CD14-positive monocyte (primary cell): ENCODE data around the gene KDELR1. TPM values are rescaled to one million over a fixed set of nuclear protein-coding genes. Genes with fewer than 3 reads are reported as not detected.

Source experiments
- DNase-seq, 3 donors: peaks; one replicate each; pipeline ENCODE4 v3.0.0-alpha.2; 2011 to 2022
- H2AFZ ChIP-seq: 2 replicates; pipeline ENCODE4 v1.6.0; 2012; ENCODE audit warnings: mild to moderate bottlenecking, low read depth, low read length, inconsistent platforms; ENCODE audit not compliant: insufficient read depth, poor library complexity, severe bottlenecking
- H3K27ac ChIP-seq, 2 donors: 1 replicate in 1 of 2; 2 replicates in 1 of 2; pipeline ENCODE4 v1.5.1; 2012 to 2013; ENCODE audit warnings: low read length in 2 of 2, control low read depth in 1 of 2, inconsistent platforms in 1 of 2, low read depth in 1 of 2, mild to moderate bottlenecking in 1 of 2
- H3K27me3 ChIP-seq, 2 donors: one replicate each; pipeline versions ENCODE4 v1.6.0 to v1.6.1; 2011 to 2013; ENCODE audit warnings: low read length in 2 of 2; ENCODE audit not compliant: control insufficient read depth in 2 of 2, insufficient read depth in 2 of 2
- H3K36me3 ChIP-seq, 2 donors: replicated peaks in 1 of 2; 1 replicate in 1 of 2; 2 replicates in 1 of 2; pipeline versions ENCODE4 v1.5.1 to v1.6.1; 2012 to 2013; ENCODE audit warnings: low read length in 2 of 2, control low read depth in 1 of 2, inconsistent platforms in 1 of 2, mild to moderate bottlenecking in 1 of 2; ENCODE audit not compliant: insufficient read depth in 2 of 2, control insufficient read depth in 1 of 2
- H3K4me1 ChIP-seq, 2 donors: 1 replicate in 1 of 2; 2 replicates in 1 of 2; pipeline versions ENCODE4 v1.5.1 to v1.6.1; 2012 to 2013; ENCODE audit warnings: low read length in 2 of 2, control low read depth in 1 of 2, inconsistent platforms in 1 of 2, mild to moderate bottlenecking in 1 of 2, moderate library complexity in 1 of 2; ENCODE audit not compliant: insufficient read depth in 2 of 2, control insufficient read depth in 1 of 2
- H3K4me2 ChIP-seq: replicated peaks from 2 replicates; pipeline ENCODE3; 2012; ENCODE audit warnings: low read length, moderate library complexity, mild to moderate bottlenecking; ENCODE audit not compliant: poor library complexity, severe bottlenecking; ENCODE audit errors: extremely low read depth
- H3K4me3 ChIP-seq, 3 experiments: fragments of 200-600 bp in 1 of 3; sonication (generic) in 1 of 3; replicated peaks in 1 of 3; 1 replicate in 2 of 3; 2 replicates in 1 of 3; pipeline ENCODE4 v1.5.1; 2011 to 2013; ENCODE audit warnings: low read length in 3 of 3, mild to moderate bottlenecking in 3 of 3, control low read depth in 2 of 3, low read depth in 2 of 3, inconsistent platforms in 1 of 3, moderate library complexity in 1 of 3
- H3K79me2 ChIP-seq: 2 replicates; pipeline ENCODE4 v1.6.0; 2012; ENCODE audit warnings: mild to moderate bottlenecking, control low read depth, inconsistent platforms, low read length, moderate library complexity; ENCODE audit not compliant: insufficient read depth
- H3K9ac ChIP-seq: 2 replicates; pipeline ENCODE4 v1.6.0; 2017; ENCODE audit warnings: low read length, mild to moderate bottlenecking; ENCODE audit not compliant: insufficient read depth, poor library complexity, severe bottlenecking
- H3K9me3 ChIP-seq, 2 donors: replicated peaks in 1 of 2; 1 replicate in 1 of 2; 2 replicates in 1 of 2; pipeline versions ENCODE4 v1.5.1 to v1.6.1; 2012 to 2013; ENCODE audit warnings: low read length in 2 of 2, control low read depth in 1 of 2; ENCODE audit not compliant: control insufficient read depth in 1 of 2, insufficient read depth in 1 of 2
- H4K20me1 ChIP-seq: 2 replicates; pipeline ENCODE4 v1.6.0; 2012; ENCODE audit warnings: mild to moderate bottlenecking, low read length, control low read depth, moderate library complexity; ENCODE audit not compliant: insufficient read depth
- H3K27ac Mint-ChIP-seq, 7 donors: one replicate each; pipeline ENCODE4 v1.8.0; 2020; ENCODE audit warnings: mild to moderate bottlenecking in 7 of 7, mixed read lengths in 7 of 7, moderate library complexity in 6 of 7, inconsistent platforms in 2 of 7
- H3K27me3 Mint-ChIP-seq, 3 donors: one replicate each; pipeline ENCODE4 v1.8.0; 2021 to 2022; ENCODE audit warnings: low read depth in 3 of 3, mild to moderate bottlenecking in 3 of 3, mixed read lengths in 3 of 3, moderate library complexity in 3 of 3, inconsistent platforms in 1 of 3
- H3K36me3 Mint-ChIP-seq, 2 donors: one replicate each; pipeline ENCODE4 v1.8.0; 2020; ENCODE audit warnings: mixed read lengths in 2 of 2, inconsistent platforms in 1 of 2, mild to moderate bottlenecking in 1 of 2
- H3K4me1 Mint-ChIP-seq: one replicate; pipeline ENCODE4 v1.8.0; 2020; ENCODE audit warnings: mild to moderate bottlenecking, mixed read lengths
- H3K4me3 Mint-ChIP-seq, 2 donors: one replicate each; pipeline ENCODE4 v1.8.0; 2020; ENCODE audit warnings: mild to moderate bottlenecking in 2 of 2, mixed read lengths in 2 of 2, moderate library complexity in 1 of 2
- H3K9me3 Mint-ChIP-seq, 7 donors: one replicate each; pipeline ENCODE4 v1.8.0; 2020 to 2022; ENCODE audit warnings: mixed read lengths in 7 of 7, mild to moderate bottlenecking in 6 of 7, moderate library complexity in 6 of 7, inconsistent platforms in 2 of 7
- whole genome bisulfite sequencing: methylation state at CpG from one replicate; pipeline ENCODE4 v1.1.5; 2013; ENCODE audit warnings: missing lambda C conversion rate; ENCODE audit not compliant: insufficient coverage; 5-methylcytosine and 5-hydroxymethylcytosine counted together
- intact Hi-C, 2 donors: fragments of 100-400 bp; cut with micrococcal nuclease; formaldehyde crosslinking; loops; one replicate each; pipeline versions ENCODE4 v1.15.0 to v1.15.1; 2023
- polyA plus RNA-seq, 3 donors: library from polyadenylated mRNA; depleted of rRNA in 1 of 3; unstranded in 2 of 3; stranded (reverse) in 1 of 3; fragments of 300-500 nt in 2 of 3; fragments of >200 nt in 1 of 3; fragmentation: Illumina TruSeq in 2 of 3; gene quantifications; 1 replicate in 2 of 3; 2 replicates in 1 of 3; pipeline ENCODE4 v1.2.3, GENCODE V29; 2012 to 2021
- TF ChIP-seq, protein P1 (sequence below): fragments of 200-600 bp; IDR thresholded peaks from one replicate; pipeline ENCODE4 v1.8.0; 2022; ENCODE audit warnings: antibody characterized with exemption, mild to moderate bottlenecking

The KDELR1 gene
- polyA plus RNA-seq, 3 donors = 42.0 to 72.0 (median 51.3) TPM

DNA sequence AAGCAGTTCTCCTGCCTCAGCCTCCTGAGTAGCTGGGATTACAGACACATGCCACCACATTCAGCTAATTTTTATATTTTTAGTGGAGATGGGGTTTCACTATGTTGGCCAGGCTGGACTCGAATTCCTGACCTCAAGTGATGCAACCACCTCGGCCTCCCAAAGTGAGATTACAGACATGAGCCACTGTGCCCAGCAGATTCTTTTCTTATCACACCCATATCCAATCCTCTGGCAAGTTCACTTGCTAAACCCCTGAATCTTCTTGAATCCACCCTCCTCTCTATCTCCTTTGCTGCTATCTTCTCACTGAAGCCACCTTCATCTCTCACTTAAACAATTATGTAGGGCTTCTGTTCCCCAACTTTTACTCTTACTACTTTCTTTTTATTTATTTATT lies 45.2 kb downstream of the KDELR1 start:
- Histone ChIP-seq H3K4me3 (no peak overlapping the region), H3K9ac (no peak overlapping the region), H3K27ac (no peak overlapping the region), H3K4me1 (peaks cover 3 to 12% of the 10 kb centered on the region in 2 donors), H3K9me3 (no peaks in the 10 kb centered on the region), H4K20me1 (no peaks in the 10 kb centered on the region), H2AFZ (no peak overlapping the region), H3K36me3 (no peaks in the 10 kb centered on the region), H3K79me2 (no peaks in the 10 kb centered on the region), H3K4me2 (no peak overlapping the region), H3K27me3 (no peaks in the 10 kb centered on the region)
- Mint-ChIP-seq H3K27me3 (peaks cover 0 to 1% (median 0%) of the 10 kb centered on the region in 3 donors), H3K4me1 (peaks cover 7% of the 10 kb centered on the region), H3K36me3 (peaks cover 15 to 16% of the 10 kb centered on the region in 2 donors), H3K27ac (no peak overlapping the region), H3K4me3 (no peak overlapping the region), H3K9me3 (peaks cover 0 to 3% (median 0%) of the 10 kb centered on the region in 7 donors)
- DNase-seq = no peak
- 50% methylated on average over 1 of the region's 2 CpGs for WGBS
- TF ChIP-seq, protein P1, sequence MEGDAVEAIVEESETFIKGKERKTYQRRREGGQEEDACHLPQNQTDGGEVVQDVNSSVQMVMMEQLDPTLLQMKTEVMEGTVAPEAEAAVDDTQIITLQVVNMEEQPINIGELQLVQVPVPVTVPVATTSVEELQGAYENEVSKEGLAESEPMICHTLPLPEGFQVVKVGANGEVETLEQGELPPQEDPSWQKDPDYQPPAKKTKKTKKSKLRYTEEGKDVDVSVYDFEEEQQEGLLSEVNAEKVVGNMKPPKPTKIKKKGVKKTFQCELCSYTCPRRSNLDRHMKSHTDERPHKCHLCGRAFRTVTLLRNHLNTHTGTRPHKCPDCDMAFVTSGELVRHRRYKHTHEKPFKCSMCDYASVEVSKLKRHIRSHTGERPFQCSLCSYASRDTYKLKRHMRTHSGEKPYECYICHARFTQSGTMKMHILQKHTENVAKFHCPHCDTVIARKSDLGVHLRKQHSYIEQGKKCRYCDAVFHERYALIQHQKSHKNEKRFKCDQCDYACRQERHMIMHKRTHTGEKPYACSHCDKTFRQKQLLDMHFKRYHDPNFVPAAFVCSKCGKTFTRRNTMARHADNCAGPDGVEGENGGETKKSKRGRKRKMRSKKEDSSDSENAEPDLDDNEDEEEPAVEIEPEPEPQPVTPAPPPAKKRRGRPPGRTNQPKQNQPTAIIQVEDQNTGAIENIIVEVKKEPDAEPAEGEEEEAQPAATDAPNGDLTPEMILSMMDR = no peak
- intact Hi-C loops = no loop called here

DNA sequence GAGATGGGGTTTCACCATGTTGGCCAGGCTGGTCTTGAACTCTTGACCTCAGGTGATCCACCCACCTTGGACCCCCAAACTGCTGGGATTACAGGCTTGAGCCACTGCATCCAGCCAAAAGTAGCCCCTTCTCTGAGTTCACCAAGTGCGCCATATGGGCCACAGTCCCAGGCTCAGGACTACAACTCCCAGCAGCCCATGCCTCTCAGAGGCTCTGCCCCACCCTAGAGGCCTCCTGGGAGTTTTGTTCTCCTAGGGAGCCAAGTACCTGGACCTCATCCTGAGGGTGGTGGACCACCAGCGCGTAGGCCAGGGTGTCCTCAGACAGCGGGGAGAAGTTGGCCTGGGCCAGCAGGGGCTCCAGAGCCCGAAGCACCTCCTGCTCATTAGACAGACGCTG lies 46.5 kb downstream of the KDELR1 start:
- Mint-ChIP-seq H3K27me3 (peaks cover 0 to 1% (median 0%) of the 10 kb centered on the region in 3 donors), H3K4me1 (peaks cover 7% of the 10 kb centered on the region), H3K36me3 (peaks cover 15 to 20% of the 10 kb centered on the region in 2 donors), H3K27ac (no peak overlapping the region), H3K9me3 (peaks cover 0 to 3% (median 0%) of the 10 kb centered on the region in 7 donors), H3K4me3 (no peak overlapping the region)
- Histone ChIP-seq H3K9ac (no peak overlapping the region), H3K36me3 (no peaks in the 10 kb centered on the region), H3K4me1 (peaks cover 3 to 12% of the 10 kb centered on the region in 2 donors), H3K79me2 (no peaks in the 10 kb centered on the region), H2AFZ (no peak overlapping the region), H3K9me3 (no peaks in the 10 kb centered on the region), H3K4me3 (no peak overlapping the region), H3K27me3 (no peaks in the 10 kb centered on the region), H4K20me1 (no peaks in the 10 kb centered on the region), H3K27ac (no peak overlapping the region), H3K4me2 (no peak overlapping the region)
- DNase-seq = no peak
- WGBS = 100% methylated on average over 4 of the region's 6 CpGs
- intact Hi-C loops = loop anchor here in 1 of 2 donors (5.0 kb wide), 1 partner anchor 38 kb away; no protein-coding TSS in a partner anchor
- TF ChIP-seq, protein P1 = no peak
